Measurements from ENCODE around the gene PNPLA6. TPM values are rescaled to one million over a fixed set of nuclear protein-coding genes. Genes with fewer than 3 reads are reported as not detected.

The PNPLA6 gene
- total RNA-seq, 1 donor from 2014 or later = 129 TPM

GRCh38 chr19:7605490-7606222, 70.1 kb downstream of the PNPLA6 start:
- H3K27me3 Mint-ChIP-seq (ENCODE audit: unreplicated experiment) = peaks cover 6% of the 10 kb centered on the region
- H3K36me3 Mint-ChIP-seq (ENCODE audit: low read depth, unreplicated experiment) = peaks cover 7% of the 10 kb centered on the region
- no peak overlapping the region for H3K27ac Mint-ChIP-seq (ENCODE audit: unreplicated experiment)
- H3K4me3 Mint-ChIP-seq (ENCODE audit: unreplicated experiment) = no peak overlapping the region
- no peaks in the 10 kb centered on the region for H3K9me3 Mint-ChIP-seq (ENCODE audit: unreplicated experiment)
- no peaks in the 10 kb centered on the region for H3K4me1 Mint-ChIP-seq (ENCODE audit: unreplicated experiment)
- TF ChIP-seq CTCF (IDR thresholded peaks at IDR 0.05; ENCODE audit: unreplicated experiment) = no peak
- no peak for DNase-seq (ENCODE audit: low spot score)

DNA sequence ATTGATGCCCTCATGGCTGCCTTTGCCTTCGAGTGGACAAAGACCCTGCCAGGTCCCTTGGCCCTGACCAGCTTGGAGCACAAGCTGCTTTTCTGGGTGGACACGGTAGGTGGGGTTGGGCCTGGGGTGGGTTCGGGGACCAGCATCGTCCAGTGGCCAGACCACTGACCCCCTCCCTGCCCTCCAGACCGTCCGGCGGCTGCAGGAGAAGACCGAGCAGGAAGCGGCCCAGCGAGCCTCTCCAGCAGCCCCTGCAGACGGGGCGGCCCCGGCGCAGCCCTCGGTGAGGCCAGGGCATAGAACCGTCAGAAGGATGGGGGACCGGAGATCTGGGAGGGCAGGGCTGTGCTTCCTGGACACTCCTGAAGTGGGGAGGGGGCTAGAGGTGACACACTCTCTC, 70.8 kb downstream of the PNPLA6 start:
- TF ChIP-seq CTCF (IDR thresholded peaks at IDR 0.05; ENCODE audit: unreplicated experiment) = no peak

GRCh38 chr19:7607212-7607873, 71.8 kb downstream of the PNPLA6 start:
- no peaks in the 10 kb centered on the region for H3K4me1 Mint-ChIP-seq (ENCODE audit: unreplicated experiment)
- peaks cover 7% of the 10 kb centered on the region for H3K36me3 Mint-ChIP-seq (ENCODE audit: low read depth, unreplicated experiment)
- H3K27ac Mint-ChIP-seq (ENCODE audit: unreplicated experiment) = no peak overlapping the region
- no peaks in the 10 kb centered on the region for H3K9me3 Mint-ChIP-seq (ENCODE audit: unreplicated experiment)
- no peak for TF ChIP-seq CTCF (IDR thresholded peaks at IDR 0.05; ENCODE audit: unreplicated experiment)
- peaks cover 10% of the 10 kb centered on the region for H3K27me3 Mint-ChIP-seq (ENCODE audit: unreplicated experiment)
- no peak for DNase-seq (ENCODE audit: low spot score)
- H3K4me3 Mint-ChIP-seq (ENCODE audit: unreplicated experiment) = no peak overlapping the region

More for the DNA sequence above, 70.8 kb downstream of the PNPLA6 start:
- no peaks in the 10 kb centered on the region for H3K9me3 Mint-ChIP-seq (ENCODE audit: unreplicated experiment)
- no peak overlapping the region for H3K4me3 Mint-ChIP-seq (ENCODE audit: unreplicated experiment)
- no peak overlapping the region for H3K27ac Mint-ChIP-seq (ENCODE audit: unreplicated experiment)
- H3K36me3 Mint-ChIP-seq (ENCODE audit: low read depth, unreplicated experiment) = peaks cover 7% of the 10 kb centered on the region
- H3K27me3 Mint-ChIP-seq (ENCODE audit: unreplicated experiment) = peaks cover 10% of the 10 kb centered on the region
- DNase-seq (ENCODE audit: low spot score) = no peak
- H3K4me1 Mint-ChIP-seq (ENCODE audit: unreplicated experiment) = no peaks in the 10 kb centered on the region

DNA sequence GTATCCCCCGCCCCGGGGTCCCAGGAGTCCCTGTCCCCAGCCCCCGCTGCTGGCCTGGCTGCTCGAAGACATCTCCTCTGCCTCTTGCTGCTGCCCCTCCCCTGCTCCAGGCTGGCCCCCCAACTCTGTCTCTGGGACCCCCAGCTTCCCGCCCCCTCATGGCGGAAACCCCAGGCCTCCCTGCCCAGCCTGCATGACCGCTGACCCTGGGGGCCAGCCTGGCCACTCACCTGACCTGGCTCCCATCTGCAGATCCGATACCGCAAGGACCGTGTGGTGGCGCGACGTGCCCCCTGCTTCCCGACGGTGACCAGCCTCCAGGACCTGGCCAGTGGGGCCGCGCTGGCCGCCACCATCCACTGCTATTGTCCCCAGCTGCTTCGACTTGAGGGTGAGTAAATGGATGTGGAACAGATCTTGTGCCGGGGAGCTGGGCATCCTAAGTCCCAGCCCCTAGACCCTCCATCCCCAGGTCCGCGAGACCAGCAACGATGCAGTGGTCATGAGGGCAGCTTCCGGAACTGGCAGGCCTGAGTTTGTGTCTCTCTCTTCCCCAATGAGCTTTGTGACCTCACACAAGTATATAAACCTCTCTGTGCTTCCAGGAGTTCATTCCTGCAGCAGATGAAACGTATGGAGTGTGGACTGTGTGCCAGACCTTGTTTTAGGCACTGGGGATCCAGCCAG, 72.5 kb downstream of the PNPLA6 start:
- Mint-ChIP-seq H3K36me3 (ENCODE audit: low read depth, unreplicated experiment) (peaks cover 7% of the 10 kb centered on the region), H3K9me3 (ENCODE audit: unreplicated experiment) (no peaks in the 10 kb centered on the region), H3K27me3 (ENCODE audit: unreplicated experiment) (peaks cover 10% of the 10 kb centered on the region), H3K4me3 (ENCODE audit: unreplicated experiment) (no peak overlapping the region), H3K27ac (ENCODE audit: unreplicated experiment) (no peak overlapping the region), H3K4me1 (ENCODE audit: unreplicated experiment) (no peaks in the 10 kb centered on the region)
- no peak for TF ChIP-seq CTCF (IDR thresholded peaks at IDR 0.05; ENCODE audit: unreplicated experiment)
- no peak for DNase-seq (ENCODE audit: low spot score)

Data from endothelial cell (in vitro differentiated cells).